SH-SY5Y (cell line): ENCODE data around the gene GDAP1L1.

Experiments
- GATA2 ChIP-seq: IDR thresholded peaks from 2 replicates; pipeline ENCODE4 v1.6.1; 2011; ENCODE audit warnings: mild to moderate bottlenecking, low read depth, low read length
- GATA3 ChIP-seq: IDR thresholded peaks from 2 replicates; pipeline ENCODE4 v1.6.1; 2011; ENCODE audit warnings: low read depth, mild to moderate bottlenecking, low read length, moderate library complexity

DNA sequence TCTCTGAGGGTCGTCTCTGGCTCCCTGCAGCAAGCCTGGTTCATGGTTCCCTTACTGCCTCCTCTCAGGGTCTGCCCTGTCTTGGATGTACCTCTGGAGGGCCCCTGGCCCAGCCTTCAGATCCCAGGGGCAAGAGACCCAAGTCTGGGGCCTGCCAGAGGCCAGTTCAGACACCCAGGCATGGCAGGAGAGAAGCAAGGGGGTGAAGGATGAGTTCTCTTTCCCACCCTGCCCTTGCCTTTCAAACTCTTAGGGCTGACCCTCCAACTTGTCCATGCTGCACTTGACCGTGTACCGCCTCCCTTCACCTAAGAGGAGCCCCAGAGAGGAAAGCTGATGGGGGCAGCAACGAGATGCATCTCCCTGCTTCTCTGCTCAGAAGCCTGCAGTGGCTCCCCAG, 4.2 kb downstream of the GDAP1L1 start:
- no peak for TF ChIP-seq GATA2
- TF ChIP-seq GATA3 = no peak
